ENCODE measurements around the gene ADGRB2. TPM values are rescaled to one million over a fixed set of nuclear protein-coding genes. Genes with fewer than 3 reads are reported as not detected.
A peak's percentile ranks its signal among the peaks of the same experiment; 100 is the strongest.

Gene ADGRB2, protein sequence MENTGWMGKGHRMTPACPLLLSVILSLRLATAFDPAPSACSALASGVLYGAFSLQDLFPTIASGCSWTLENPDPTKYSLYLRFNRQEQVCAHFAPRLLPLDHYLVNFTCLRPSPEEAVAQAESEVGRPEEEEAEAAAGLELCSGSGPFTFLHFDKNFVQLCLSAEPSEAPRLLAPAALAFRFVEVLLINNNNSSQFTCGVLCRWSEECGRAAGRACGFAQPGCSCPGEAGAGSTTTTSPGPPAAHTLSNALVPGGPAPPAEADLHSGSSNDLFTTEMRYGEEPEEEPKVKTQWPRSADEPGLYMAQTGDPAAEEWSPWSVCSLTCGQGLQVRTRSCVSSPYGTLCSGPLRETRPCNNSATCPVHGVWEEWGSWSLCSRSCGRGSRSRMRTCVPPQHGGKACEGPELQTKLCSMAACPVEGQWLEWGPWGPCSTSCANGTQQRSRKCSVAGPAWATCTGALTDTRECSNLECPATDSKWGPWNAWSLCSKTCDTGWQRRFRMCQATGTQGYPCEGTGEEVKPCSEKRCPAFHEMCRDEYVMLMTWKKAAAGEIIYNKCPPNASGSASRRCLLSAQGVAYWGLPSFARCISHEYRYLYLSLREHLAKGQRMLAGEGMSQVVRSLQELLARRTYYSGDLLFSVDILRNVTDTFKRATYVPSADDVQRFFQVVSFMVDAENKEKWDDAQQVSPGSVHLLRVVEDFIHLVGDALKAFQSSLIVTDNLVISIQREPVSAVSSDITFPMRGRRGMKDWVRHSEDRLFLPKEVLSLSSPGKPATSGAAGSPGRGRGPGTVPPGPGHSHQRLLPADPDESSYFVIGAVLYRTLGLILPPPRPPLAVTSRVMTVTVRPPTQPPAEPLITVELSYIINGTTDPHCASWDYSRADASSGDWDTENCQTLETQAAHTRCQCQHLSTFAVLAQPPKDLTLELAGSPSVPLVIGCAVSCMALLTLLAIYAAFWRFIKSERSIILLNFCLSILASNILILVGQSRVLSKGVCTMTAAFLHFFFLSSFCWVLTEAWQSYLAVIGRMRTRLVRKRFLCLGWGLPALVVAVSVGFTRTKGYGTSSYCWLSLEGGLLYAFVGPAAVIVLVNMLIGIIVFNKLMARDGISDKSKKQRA (N-terminal part only)
- 0.06 TPM for total RNA-seq (2013)
- polyA plus RNA-seq = not detected
- 0.28 TPM in 1 of 2 replicates, not detected in the other for polyA minus RNA-seq
- 0 to 7.3 (median 0.16) reads per million in 11 experiments for total RNA-seq

DNA sequence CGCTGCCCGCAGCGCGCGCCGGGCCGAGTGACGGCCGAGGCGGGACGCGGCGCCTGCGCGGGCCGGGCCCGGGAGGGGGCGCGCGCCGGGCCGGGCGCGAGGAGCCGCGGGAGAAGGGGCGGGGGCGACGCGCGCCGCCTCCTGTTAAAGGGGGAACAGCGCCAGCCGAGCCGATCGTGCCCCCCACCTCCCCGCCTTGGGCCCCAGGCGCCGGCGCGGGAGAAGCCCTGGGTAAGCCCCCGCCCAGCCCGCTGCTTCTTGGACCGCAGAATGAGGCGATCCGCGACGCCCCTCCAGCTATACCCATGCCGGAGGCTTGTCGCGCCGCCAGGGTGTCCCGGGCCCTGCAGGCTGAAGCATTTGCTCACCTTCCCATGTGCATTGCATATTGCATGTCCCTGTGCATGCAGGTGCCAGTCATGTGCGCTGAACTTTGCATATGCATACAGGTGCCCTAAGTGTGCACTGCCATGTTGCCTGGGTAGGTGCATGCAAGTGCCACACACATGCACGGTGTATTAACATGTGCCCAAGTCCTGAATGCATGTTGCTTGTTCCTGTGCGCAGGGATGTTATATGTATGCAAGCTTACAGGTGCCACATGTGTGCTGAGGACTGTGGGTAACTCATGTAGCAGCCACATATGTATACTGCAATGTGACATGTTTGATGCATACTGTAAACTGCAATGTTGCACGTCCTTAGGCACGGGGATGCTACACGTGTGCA lies at the start of gene ADGRB2:
Gene ADGRB2, minus strand, starts transcription at position 29 of the 729 bp plus-strand sequence. CDS start 7,119 bp downstream, outside the sequence.
- Histone ChIP-seq H4K20me1 (ENCODE audit: insufficient read depth, low read length) (no peaks in the 10 kb centered on the region), H3K27ac (ENCODE audit: low read depth in 1 of 2, low read length in 2 of 2) (no peak within 1 kb of the TSS), H3K4me2 (replicated peaks; ENCODE audit: extremely low read depth, low read length, poor library complexity, severe bottlenecking) (peak within 1 kb of the TSS; percentile 71), H3K79me2 (ENCODE audit: insufficient read depth, low read length) (no peaks in the 10 kb centered on the region), H3K27me3 (ENCODE audit: control insufficient read depth in 2 of 2, insufficient read depth in 2 of 2, low read length in 2 of 2) (peaks cover 49 to 86% of the 10 kb centered on the region in 2 donors), H2AFZ (ENCODE audit: insufficient read depth, low read depth, low read length, poor library complexity, severe bottlenecking) (no peak within 1 kb of the TSS), H3K36me3 (replicated peaks in 1 of 2; ENCODE audit: control insufficient read depth in 1 of 2, insufficient read depth in 2 of 2, low read length in 2 of 2) (no peaks in the 10 kb centered on the region), H3K9ac (ENCODE audit: insufficient read depth, low read length, poor library complexity, severe bottlenecking) (no peak within 1 kb of the TSS), H3K9me3 (replicated peaks in 1 of 2; ENCODE audit: control insufficient read depth in 1 of 2, insufficient read depth in 1 of 2, low read length in 2 of 2) (peaks cover 3 to 27% of the 10 kb centered on the region in 2 donors), H3K4me3 (replicated peaks in 1 of 3; ENCODE audit: low read depth in 2 of 3, low read length in 3 of 3) (peak within 1 kb of the TSS in 1 of 3 experiments; percentile 63), H3K4me1 (ENCODE audit: control insufficient read depth in 1 of 2, insufficient read depth in 2 of 2, low read length in 2 of 2) (peaks cover 21 to 34% of the 10 kb centered on the region in 2 donors)
- Mint-ChIP-seq H3K4me3 (peak within 1 kb of the TSS; percentile 70 to 81), H3K27ac (peak within 1 kb of the TSS in 1 of 7 donors; percentile 70), H3K36me3 (peaks cover 5 to 9% of the 10 kb centered on the region in 2 donors), H3K4me1 (peaks cover 29% of the 10 kb centered on the region), H3K27me3 (ENCODE audit: low read depth in 3 of 3) (peaks cover 73 to 93% (median 88%) of the 10 kb centered on the region in 3 donors), H3K9me3 (peaks cover 0 to 15% (median 7%) of the 10 kb centered on the region in 7 donors)
- no peak for DNase-seq
- WGBS (ENCODE audit: insufficient coverage) = 3% methylated on average over 59 of the region's 59 CpGs
- no peak for TF ChIP-seq CTCF (IDR thresholded peaks at IDR 0.05)
- intact Hi-C loops (cut with micrococcal nuclease) = no loop called here

Data from CD14-positive monocyte (primary cell).